ENCODE results near the gene TBC1D30.
"Not testable (repeated sequence)": the region's sequence is repeated elsewhere in the genome, so short reads cannot be mapped to it uniquely, and the experiment has no call there.

The TBC1D30 gene

GRCh38 chr12:64824500-64825142, at the start of gene TBC1D30:
TBC1D30 (plus strand) TSS chr12:64824647; CDS start chr12:64824880, 233 bp downstream.
- DNase-seq (ENCODE audit: low read depth in 2 of 2), result no peak

- not testable (repeated sequence) for DNase-seq (ENCODE audit: low read depth in 2 of 2)
Observed at GRCh38 chr12:64775147-64775736, 49.2 kb upstream of the TBC1D30 start.

GRCh38 chr12:64779354-64779974, 45.0 kb upstream of the TBC1D30 start:
- no peak for DNase-seq (ENCODE audit: low read depth in 2 of 2)

GRCh38 chr12:64780132-64780530, 44.3 kb upstream of the TBC1D30 start:
- no peak for DNase-seq (ENCODE audit: low read depth in 2 of 2)

- no peak for DNase-seq (ENCODE audit: low read depth in 2 of 2)
Observed at GRCh38 chr12:64780531-64781279, 43.7 kb upstream of the TBC1D30 start.

GRCh38 chr12:64781280-64782190, 42.9 kb upstream of the TBC1D30 start:
- no peak for DNase-seq (ENCODE audit: low read depth in 2 of 2)

- DNase-seq (ENCODE audit: low read depth in 2 of 2), result no peak
Observed at GRCh38 chr12:64782191-64782876, 42.1 kb upstream of the TBC1D30 start.

GRCh38 chr12:64785838-64786237, 38.6 kb upstream of the TBC1D30 start:
- DNase-seq (ENCODE audit: low read depth in 2 of 2), result no peak

- no peak for DNase-seq (ENCODE audit: low read depth in 2 of 2)
Observed at GRCh38 chr12:64790166-64790565, 34.3 kb upstream of the TBC1D30 start.

- no peak for DNase-seq (ENCODE audit: low read depth in 2 of 2)
Observed at GRCh38 chr12:64791036-64791435, 33.4 kb upstream of the TBC1D30 start.

GRCh38 chr12:64792128-64792527, 32.3 kb upstream of the TBC1D30 start:
- no peak for DNase-seq (ENCODE audit: low read depth in 2 of 2)

- DNase-seq (ENCODE audit: low read depth in 2 of 2), result no peak
Observed at GRCh38 chr12:64793610-64794009, 30.8 kb upstream of the TBC1D30 start.

- DNase-seq (ENCODE audit: low read depth in 2 of 2), result no peak
Observed at GRCh38 chr12:64794305-64794704, 30.1 kb upstream of the TBC1D30 start.

- DNase-seq (ENCODE audit: low read depth in 2 of 2), result peak in 1 of 2 donors; percentile 31
Observed at GRCh38 chr12:64796205-64796845, 28.1 kb upstream of the TBC1D30 start.

- no peak for DNase-seq (ENCODE audit: low read depth in 2 of 2)
Observed at GRCh38 chr12:64797156-64797555, 27.3 kb upstream of the TBC1D30 start.

- no peak for DNase-seq (ENCODE audit: low read depth in 2 of 2)
Observed at GRCh38 chr12:64798165-64798564, 26.3 kb upstream of the TBC1D30 start.

GRCh38 chr12:64800640-64801039, 23.8 kb upstream of the TBC1D30 start:
- no peak for DNase-seq (ENCODE audit: low read depth in 2 of 2)

GRCh38 chr12:64801381-64801780, 23.1 kb upstream of the TBC1D30 start:
- no peak for DNase-seq (ENCODE audit: low read depth in 2 of 2)

GRCh38 chr12:64802180-64802775, 22.2 kb upstream of the TBC1D30 start:
- DNase-seq (ENCODE audit: low read depth in 2 of 2), result peak in 1 of 2 donors; percentile 34

- DNase-seq (ENCODE audit: low read depth in 2 of 2), result no peak
Observed at GRCh38 chr12:64806173-64806572, 18.3 kb upstream of the TBC1D30 start.

Data from stimulated activated CD8-positive, alpha-beta memory T cell treated with anti-CD3 and anti-CD28 coated beads, Interleukin-7, amount 100 ng/mL, for 1 hour (primary cell).